GM12878 (cell line): ENCODE data around the gene GSTM2. TPM values are rescaled to one million over a fixed set of nuclear protein-coding genes. Genes with fewer than 3 reads are reported as not detected.
A peak's percentile ranks its signal among the peaks of the same experiment; 100 is the strongest.

Experiments
- ATAC-seq: fragments of 200-7000 bp; cut with Tn5 transposase; 3 replicates; pipeline ENCODE4 v1.9.1; 2020; ENCODE audit warnings: mild to moderate bottlenecking, moderate library complexity
- BruUV-seq: library from RNA; stranded (reverse); fragments of 400-500 nt; replicated peaks from 2 replicates; lab custom pipeline; 2021; lab: Mats Ljungman, UMichigan
- CTCF ChIA-PET: fragments of 300-600 bp; sonication (Branson Sonifier 250); formaldehyde crosslinking; extraction: SDS; loops from one replicate; lab custom pipeline; 2021; ENCODE audit warnings: inconsistent platforms; lab: Yijun Ruan, JAX
- POLR2A ChIA-PET: fragments of 350-600 bp; formaldehyde crosslinking; extraction: SDS; loops from one replicate; lab custom pipeline; 2021; ENCODE audit warnings: inconsistent platforms; lab: Charles Lee
- RAD21 ChIA-PET: fragments of 300-600 bp; sonication (Branson Sonifier 250); formaldehyde crosslinking; loops from one replicate; lab custom pipeline; 2023; ENCODE audit warnings: antibody characterized with exemption; ENCODE audit not compliant: unreplicated experiment; lab: Charles Lee
- SMC1A ChIA-PET: fragments of 300-600 bp; sonication (Branson Sonifier 250); formaldehyde crosslinking; loops from one replicate; lab custom pipeline; 2023; ENCODE audit not compliant: unreplicated experiment, uncharacterized antibody; lab: Charles Lee
- DNase-seq: peaks from one replicate; pipeline ENCODE4 v3.0.0-alpha.2; 2011; ENCODE audit warnings: low read depth, low spot score
- FAIRE-seq: peaks from 3 replicates; lab custom pipeline; 2011; peaks lifted over from hg19 to GRCh38; lab: Jason Lieb, UNC
- H2AFZ ChIP-seq: 2 replicates; pipeline ENCODE4 v1.6.0; 2011; ENCODE audit warnings: low read depth, low read length, control low read depth; ENCODE audit not compliant: control insufficient read depth
- H3K27ac ChIP-seq: 2 replicates; pipeline ENCODE4 v1.5.1; 2011; ENCODE audit warnings: control low read depth; ENCODE audit not compliant: control insufficient read depth, insufficient read depth
- H3K27me3 ChIP-seq, 2 experiments: replicated peaks in 1 of 2; 2 replicates each; pipeline versions ENCODE4 v1.6.0 to v1.6.1; 2011; ENCODE audit warnings: low read length in 1 of 2; ENCODE audit not compliant: control insufficient read depth in 2 of 2, insufficient read depth in 2 of 2
- H3K36me3 ChIP-seq, 2 experiments: 2 replicates each; pipeline ENCODE4 v1.5.1; 2011; ENCODE audit warnings: low read length in 1 of 2; ENCODE audit not compliant: control insufficient read depth in 2 of 2, insufficient read depth in 2 of 2
- H3K4me1 ChIP-seq: 2 replicates; pipeline ENCODE4 v1.6.1; 2011; ENCODE audit warnings: mild to moderate bottlenecking, low read length, moderate library complexity, mixed read lengths; ENCODE audit not compliant: control insufficient read depth, insufficient read depth
- H3K4me2 ChIP-seq: 2 replicates; pipeline ENCODE4 v1.6.0; 2011; ENCODE audit warnings: control low read depth; ENCODE audit not compliant: control insufficient read depth, insufficient read depth
- H3K4me3 ChIP-seq: fragments of 200-600 bp; sonication (generic); 2 replicates; pipeline ENCODE4 v1.5.1; 2016
- H3K79me2 ChIP-seq: 2 replicates; pipeline ENCODE4 v1.6.0; 2011; ENCODE audit warnings: low read length; ENCODE audit not compliant: control insufficient read depth, insufficient read depth
- H3K9ac ChIP-seq: 2 replicates; pipeline ENCODE4 v1.8.0; 2011; ENCODE audit warnings: low read length, control low read depth, mixed read lengths; ENCODE audit not compliant: control insufficient read depth, insufficient read depth
- H3K9me3 ChIP-seq: replicated peaks from 3 replicates; pipeline ENCODE4 v1.5.1; 2011; ENCODE audit warnings: mild to moderate bottlenecking, low read length; ENCODE audit not compliant: control insufficient read depth, insufficient read depth
- H4K20me1 ChIP-seq: 2 replicates; pipeline ENCODE4 v1.6.0; 2011; ENCODE audit not compliant: control insufficient read depth, insufficient read depth
- BMI1 ChIP-seq: fragments of 450-650 bp; IDR thresholded peaks from 2 replicates; pipeline ENCODE4 v1.6.1; 2016; ENCODE audit warnings: mild to moderate bottlenecking, moderate library complexity, borderline replicate concordance
- GATAD2B ChIP-seq: fragments of 450-650 bp; conservative IDR thresholded peaks from 2 replicates; pipeline ENCODE4 v1.6.1; 2017; ENCODE audit warnings: low read depth, mild to moderate bottlenecking, moderate library complexity
- HDAC2 ChIP-seq: fragments of 200-600 bp; sonication (generic); IDR thresholded peaks from 2 replicates; pipeline ENCODE4 v1.6.1; 2017
- IRF4 ChIP-seq: IDR thresholded peaks from 2 replicates; pipeline ENCODE4 v1.6.1; 2011; ENCODE audit warnings: low read depth, low read length
- MTA3 ChIP-seq: IDR thresholded peaks from 2 replicates; pipeline ENCODE4 v1.6.1; 2012; ENCODE audit warnings: low read length, inconsistent platforms, borderline replicate concordance
- NR2C1 ChIP-seq: fragments of 450-650 bp; IDR thresholded peaks from 2 replicates; pipeline ENCODE4 v1.6.1; 2017; ENCODE audit warnings: antibody characterized with exemption, mild to moderate bottlenecking, moderate library complexity
- PML ChIP-seq: IDR thresholded peaks from 2 replicates; pipeline ENCODE4 v1.6.1; 2012; ENCODE audit warnings: low read length, inconsistent platforms
- POLR2AphosphoS2 ChIP-seq: IDR thresholded peaks from 2 replicates; pipeline ENCODE4 v1.6.1; 2011; ENCODE audit warnings: low read depth, mild to moderate bottlenecking, low read length, improper control_type of control experiment, moderate library complexity
- RBBP5 ChIP-seq: fragments of 200-600 bp; sonication (generic); conservative IDR thresholded peaks from 2 replicates; pipeline ENCODE4 v1.6.1; 2016
- SMC3 ChIP-seq: IDR thresholded peaks from 2 replicates; pipeline ENCODE4 v1.6.1; 2011; ENCODE audit warnings: low read length, improper control_type of control experiment, borderline replicate concordance
- SP1 ChIP-seq: IDR thresholded peaks from one replicate; pipeline ENCODE4 v1.6.1; 2011; ENCODE audit warnings: low read depth, low read length
- SRF ChIP-seq, 2 experiments: IDR thresholded peaks; 2 replicates each; pipeline ENCODE4 v1.6.1; 2011; ENCODE audit warnings: low read depth in 2 of 2, low read length in 2 of 2, mild to moderate bottlenecking in 1 of 2, moderate library complexity in 1 of 2
- WGBS: methylation state at CpG from one replicate; pipeline ENCODE4 v1.1.6; 2016; ENCODE audit warnings: low lambda C conversion rate; ENCODE audit not compliant: insufficient replicate concordance, insufficient coverage; ENCODE audit errors: missing lambda C conversion rate; 5-methylcytosine and 5-hydroxymethylcytosine counted together
- in situ Hi-C: fragments of 300-500 bp; cut with MboI; formaldehyde crosslinking; loops from 9 replicates; pipeline ENCODE4 v1.14.3; 2018; ENCODE audit warnings: mixed read lengths
- intact Hi-C: fragments of 100-400 bp; cut with micrococcal nuclease; formaldehyde crosslinking; loops from one replicate; pipeline ENCODE4 v1.14.2; 2022; ENCODE audit not compliant: unreplicated experiment
- polyA plus RNA-seq, 11 experiments: library from polyadenylated mRNA; depleted of rRNA in 4 of 11; unstranded in 6 of 11; stranded (reverse) in 5 of 11; fragments of >200 nt; fragmentation: Nextera tagmentation in 4 of 11; fragmentation: Illumina TruSeq in 1 of 11; extraction: Ambion mirVana in 4 of 11; extraction: Trizol in 1 of 11; gene quantifications; 1 replicate in 1 of 11; 2 replicates in 10 of 11; pipeline versions ENCODE4 v1.2.1 to v1.2.3, GENCODE V29; 2011 to 2016; ENCODE audit warnings: inconsistent platforms in 2 of 11, missing spikeins in 2 of 11, low read depth in 1 of 11
- total RNA-seq, 4 experiments: library from RNA; depleted of rRNA in 3 of 4; stranded (reverse); fragments of >200 nt in 3 of 4; fragmentation: Illumina TruSeq in 1 of 4; extraction: Trizol in 1 of 4; gene quantifications; 2 replicates each; pipeline versions ENCODE4 v1.2.1 to v1.2.3, GENCODE V29; 2013 to 2021
- TF ChIP-seq, protein P1 (sequence below): fragments of 150-350 bp; IDR thresholded peaks from 2 replicates; pipeline ENCODE4 v1.6.1; 2016; ENCODE audit warnings: low read depth, low read length
- TF ChIP-seq, protein P2 (sequence below): IDR thresholded peaks from 2 replicates; pipeline ENCODE4 v1.6.1; 2011; ENCODE audit warnings: mild to moderate bottlenecking, low read depth, low read length, moderate library complexity; ENCODE audit not compliant: insufficient replicate concordance

Gene GSTM2
- total and polyA plus RNA-seq, 10 of the 15 experiments (the other 5 are each of a cell fraction or from before 2014, with no cell fraction given), result 8.3 to 32.3 (median 20.2) TPM

DNA sequence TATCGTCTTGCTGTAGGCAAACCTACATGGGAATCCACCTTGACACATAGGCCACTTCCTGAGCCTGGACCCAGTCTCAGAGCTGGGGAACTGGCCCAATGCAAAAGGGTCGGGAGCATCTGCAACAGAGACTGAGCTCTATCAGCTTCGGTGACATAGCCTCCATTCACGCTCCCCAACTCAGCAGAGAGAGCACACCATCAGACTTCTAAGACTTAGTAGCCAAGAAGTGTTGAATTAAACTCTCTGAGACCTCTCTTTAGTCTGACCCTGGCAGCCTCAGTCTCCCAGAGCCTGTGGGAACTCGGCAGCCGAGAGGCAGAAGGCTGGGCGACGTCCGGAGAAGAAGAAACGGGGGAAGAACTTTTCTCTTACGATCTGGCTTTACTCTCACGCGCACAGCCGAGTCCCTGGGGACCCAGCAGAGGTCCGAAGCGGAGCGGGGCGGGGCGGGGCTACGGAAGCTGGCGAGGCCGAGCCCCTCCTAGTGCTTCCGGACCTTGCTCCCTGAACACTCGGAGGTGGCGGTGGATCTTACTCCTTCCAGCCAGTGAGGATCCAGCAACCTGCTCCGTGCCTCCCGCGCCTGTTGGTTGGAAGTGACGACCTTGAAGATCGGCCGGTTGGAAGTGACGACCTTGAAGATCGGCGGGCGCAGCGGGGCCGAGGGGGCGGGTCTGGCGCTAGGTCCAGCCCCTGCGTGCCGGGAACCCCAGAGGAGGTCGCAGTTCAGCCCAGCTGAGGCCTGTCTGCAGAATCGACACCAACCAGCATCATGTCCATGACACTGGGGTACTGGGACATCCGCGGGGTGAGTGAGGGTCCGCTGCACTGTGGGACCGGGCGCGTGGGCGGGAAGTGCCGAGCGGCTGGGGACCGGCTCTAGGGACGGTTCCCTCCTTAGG lies 12.0 kb upstream of the GSTM2 start, which contains the start of gene GSTM4:
GSTM4 (plus strand) TSS at position 485 of the 905 bp plus-strand sequence; CDS start at position 776, 291 bp downstream.
- peak within 1 kb of the TSS; percentile 60 for H3K27ac ChIP-seq
- H3K4me3 ChIP-seq, result peak within 1 kb of the TSS; percentile 75
- H3K4me1 ChIP-seq, result 0 out of 2 replicates have a peak, but pooled peaks cover 4% of the 10 kb centered on the region
- WGBS, result 2% methylated on average over 54 of the region's 54 CpGs
- no peaks in the 10 kb centered on the region for H3K27me3 ChIP-seq
- ATAC-seq (peak; percentile 95), FAIRE-seq (peak; percentile 93), DNase-seq (peak; percentile 47)
- ChIA-PET SMC1A (interaction anchor here (0.6 to 3.4 kb wide), 3 partner anchors 15 to 121 kb away, joined by 4 to 13 read pairs (median 6); partner anchors contain the start of gene GPR61), POLR2A (interaction anchor here (0.6 to 1.3 kb wide), 3 partner anchors 16 to 398 kb away, joined by 4 to 13 read pairs (median 9); partner anchors contain the start of gene GNAI3), RAD21 (interaction anchor here (0.7 to 2.6 kb wide), 6 partner anchors 16 to 328 kb away, joined by 3 to 9 read pairs (median 4); partner anchors contain the start of gene AHCYL1), CTCF (interaction anchor here (0.9 to 10.8 kb wide), 7 partner anchors 16 to 328 kb away, joined by 3 to 299 read pairs (median 6); partner anchors contain the start of genes AHCYL1 and GSTM1)
- H3K9me3 ChIP-seq, result no peaks in the 10 kb centered on the region
- BruUV-seq, result TSS peak; percentile 85
- peak within 1 kb of the TSS; percentile 60 for H3K9ac ChIP-seq
- H3K4me2 ChIP-seq, result peak within 1 kb of the TSS; percentile 94
- intact Hi-C loops (loop anchor here (5.0 kb wide), 1 partner anchor 326 kb away; the partner anchor contains the start of gene AHCYL1), in situ Hi-C loops (no loop called here)
- H3K36me3 ChIP-seq, result no peaks in the 10 kb centered on the region; a peak in 1 of 4 replicates
- H4K20me1 ChIP-seq, result no peaks in the 10 kb centered on the region
- no peaks in the 10 kb centered on the region; the same call in 1 of the 2 replicates for H3K79me2 ChIP-seq
- peak within 1 kb of the TSS; percentile 89 for H2AFZ ChIP-seq
- TF ChIP-seq NR2C1 (peak; percentile 37; the same call in 1 of the 2 replicates), POLR2AphosphoS2 (no peak), GATAD2B (peak; percentile 79), BMI1 (no peak), SRF (IDR thresholded peaks at IDR 0.05; ENCODE audit: low read depth in 2 of 2, low read length in 2 of 2) (no peak), SP1 (no peak), SMC3 (peak; percentile 3; the same call in 1 of the 2 replicates), RBBP5 (no peak), MTA3 (no peak), IRF4 (no peak), PML (no peak), HDAC2 (no peak)
- TF ChIP-seq, protein P1, sequence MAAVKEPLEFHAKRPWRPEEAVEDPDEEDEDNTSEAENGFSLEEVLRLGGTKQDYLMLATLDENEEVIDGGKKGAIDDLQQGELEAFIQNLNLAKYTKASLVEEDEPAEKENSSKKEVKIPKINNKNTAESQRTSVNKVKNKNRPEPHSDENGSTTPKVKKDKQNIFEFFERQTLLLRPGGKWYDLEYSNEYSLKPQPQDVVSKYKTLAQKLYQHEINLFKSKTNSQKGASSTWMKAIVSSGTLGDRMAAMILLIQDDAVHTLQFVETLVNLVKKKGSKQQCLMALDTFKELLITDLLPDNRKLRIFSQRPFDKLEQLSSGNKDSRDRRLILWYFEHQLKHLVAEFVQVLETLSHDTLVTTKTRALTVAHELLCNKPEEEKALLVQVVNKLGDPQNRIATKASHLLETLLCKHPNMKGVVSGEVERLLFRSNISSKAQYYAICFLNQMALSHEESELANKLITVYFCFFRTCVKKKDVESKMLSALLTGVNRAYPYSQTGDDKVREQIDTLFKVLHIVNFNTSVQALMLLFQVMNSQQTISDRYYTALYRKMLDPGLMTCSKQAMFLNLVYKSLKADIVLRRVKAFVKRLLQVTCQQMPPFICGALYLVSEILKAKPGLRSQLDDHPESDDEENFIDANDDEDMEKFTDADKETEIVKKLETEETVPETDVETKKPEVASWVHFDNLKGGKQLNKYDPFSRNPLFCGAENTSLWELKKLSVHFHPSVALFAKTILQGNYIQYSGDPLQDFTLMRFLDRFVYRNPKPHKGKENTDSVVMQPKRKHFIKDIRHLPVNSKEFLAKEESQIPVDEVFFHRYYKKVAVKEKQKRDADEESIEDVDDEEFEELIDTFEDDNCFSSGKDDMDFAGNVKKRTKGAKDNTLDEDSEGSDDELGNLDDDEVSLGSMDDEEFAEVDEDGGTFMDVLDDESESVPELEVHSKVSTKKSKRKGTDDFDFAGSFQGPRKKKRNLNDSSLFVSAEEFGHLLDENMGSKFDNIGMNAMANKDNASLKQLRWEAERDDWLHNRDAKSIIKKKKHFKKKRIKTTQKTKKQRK, result no peak
- TF ChIP-seq, protein P2, sequence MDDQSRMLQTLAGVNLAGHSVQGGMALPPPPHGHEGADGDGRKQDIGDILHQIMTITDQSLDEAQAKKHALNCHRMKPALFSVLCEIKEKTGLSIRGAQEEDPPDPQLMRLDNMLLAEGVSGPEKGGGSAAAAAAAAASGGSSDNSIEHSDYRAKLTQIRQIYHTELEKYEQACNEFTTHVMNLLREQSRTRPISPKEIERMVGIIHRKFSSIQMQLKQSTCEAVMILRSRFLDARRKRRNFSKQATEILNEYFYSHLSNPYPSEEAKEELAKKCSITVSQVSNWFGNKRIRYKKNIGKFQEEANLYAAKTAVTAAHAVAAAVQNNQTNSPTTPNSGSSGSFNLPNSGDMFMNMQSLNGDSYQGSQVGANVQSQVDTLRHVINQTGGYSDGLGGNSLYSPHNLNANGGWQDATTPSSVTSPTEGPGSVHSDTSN, result no peak
